Thoracic aorta (tissue), 2 donors: ENCODE results near the gene AREL1. TPM values are rescaled to one million over a fixed set of nuclear protein-coding genes. Genes with fewer than 3 reads are reported as not detected.

Experiments
- ATAC-seq: fragments of 150-250 bp; one replicate; pipeline ENCODE4 v1.8.0; 2017; ENCODE audit warnings: low read depth; ENCODE audit not compliant: insufficient number of reproducible peaks, low FRiP score
- DNase-seq: peaks from one replicate; pipeline ENCODE4 v3.0.0-alpha.2; 2020; ENCODE audit warnings: low spot score
- H3K27ac ChIP-seq, 2 donors: fragments of 200-600 bp; sonication (generic); 1 replicate in 1 of 2; 2 replicates in 1 of 2; pipeline ENCODE4 v1.5.1; 2016; ENCODE audit warnings: mild to moderate bottlenecking in 2 of 2, moderate library complexity in 2 of 2
- H3K27me3 ChIP-seq: fragments of 200-600 bp; sonication (generic); replicated peaks from 2 replicates; pipeline ENCODE4 v1.6.0; 2016; ENCODE audit warnings: mild to moderate bottlenecking; ENCODE audit not compliant: insufficient read depth
- H3K36me3 ChIP-seq: fragments of 200-600 bp; sonication (generic); one replicate; pipeline ENCODE4 v1.5.1; 2016
- H3K4me1 ChIP-seq, 2 donors: fragments of 200-600 bp; sonication (generic); 1 replicate in 1 of 2; 2 replicates in 1 of 2; pipeline versions ENCODE4 v1.5.1 to v1.6.0; 2016; ENCODE audit warnings: low read depth in 2 of 2, mild to moderate bottlenecking in 1 of 2; ENCODE audit not compliant: control insufficient read depth in 1 of 2
- H3K4me3 ChIP-seq: fragments of 200-600 bp; sonication (generic); 2 replicates; pipeline ENCODE4 v1.5.1; 2016; ENCODE audit warnings: mild to moderate bottlenecking
- H3K9me3 ChIP-seq: fragments of 200-600 bp; sonication (generic); 2 replicates; pipeline ENCODE4 v1.5.1; 2016
- CTCF ChIP-seq: fragments of 200-600 bp; sonication (generic); IDR thresholded peaks from one replicate; pipeline ENCODE4 v1.5.1; 2019; ENCODE audit warnings: antibody characterized with exemption
- total RNA-seq, 2 donors: library from RNA; depleted of rRNA; stranded (reverse); fragments of >200 nt; gene quantifications; one replicate each; pipeline versions ENCODE4 v1.1.0 to v1.2.3, GENCODE V29; 2016

The AREL1 gene
- total RNA-seq, 2 donors from 2014 or later: 29.6 to 51.4 TPM

DNA sequence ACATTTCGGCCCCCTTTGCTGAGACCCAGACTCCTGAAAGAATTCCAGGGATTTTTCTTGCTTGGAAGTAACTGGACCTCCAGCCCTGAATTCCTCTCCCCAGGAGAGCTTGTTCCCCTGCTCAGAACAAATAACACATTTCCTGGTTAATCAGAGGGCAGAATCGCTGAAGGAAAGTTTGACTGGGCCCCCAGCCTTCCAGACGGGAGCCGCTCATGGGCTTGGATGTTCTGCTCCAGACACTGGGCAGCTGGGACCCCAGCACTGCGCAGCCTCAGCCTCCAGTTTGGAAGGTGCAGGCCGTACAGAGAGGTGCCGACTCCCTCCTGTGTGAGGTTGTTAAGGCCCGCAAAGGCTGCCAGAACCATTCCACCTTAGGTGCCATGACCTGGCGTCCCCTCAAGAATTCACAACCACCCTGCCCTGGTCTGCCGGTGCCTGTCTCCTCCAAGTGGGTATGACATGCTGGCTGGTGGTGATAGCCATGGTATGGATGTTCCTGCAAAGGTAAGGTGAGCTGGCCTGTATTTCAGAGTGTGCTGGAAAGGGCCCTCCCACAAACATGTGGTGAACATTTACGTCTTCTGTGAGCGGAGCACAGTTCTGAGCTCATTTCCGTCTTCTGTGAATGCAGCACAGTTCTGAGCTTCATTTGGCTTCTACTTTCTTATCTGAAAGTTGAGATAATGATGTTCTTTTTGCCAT is 95.7 kb downstream of the AREL1 start:
- peaks cover 59 to 88% of the 10 kb centered on the region in 2 donors for H3K4me1 ChIP-seq
- no peak for TF ChIP-seq CTCF
- no peaks in the 10 kb centered on the region for H3K36me3 ChIP-seq
- ATAC-seq (no peak), DNase-seq (no peak)
- H3K4me3 ChIP-seq: peak overlapping the region; percentile 39
- no peaks in the 10 kb centered on the region for H3K9me3 ChIP-seq
- H3K27me3 ChIP-seq: no peaks in the 10 kb centered on the region
- peak overlapping the region; percentile 95 to 97 for H3K27ac ChIP-seq

DNA sequence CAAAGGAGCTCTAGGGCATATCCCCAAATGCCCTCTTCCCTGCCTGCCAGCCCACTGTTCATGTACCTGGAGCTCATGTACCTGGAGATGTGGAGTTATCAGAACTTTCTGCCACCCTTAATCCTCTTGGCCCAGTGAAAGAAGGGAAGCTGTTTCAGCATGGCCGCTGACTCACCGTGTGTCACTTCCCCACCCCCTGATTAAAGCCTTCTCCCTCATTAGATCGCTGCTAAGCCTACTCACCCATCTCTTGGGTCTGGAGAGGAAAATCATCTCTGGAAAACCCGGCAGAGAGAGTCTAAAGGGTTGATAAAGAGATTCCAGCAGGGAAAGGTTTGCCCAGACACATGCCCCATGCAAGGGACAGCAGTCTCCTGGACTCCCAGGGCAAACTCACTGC is 96.4 kb downstream of the AREL1 start:
- Histone ChIP-seq H3K27ac (peak overlapping the region; percentile 95 to 97), H3K36me3 (no peaks in the 10 kb centered on the region), H3K9me3 (no peaks in the 10 kb centered on the region), H3K4me1 (peaks cover 59 to 84% of the 10 kb centered on the region in 2 donors), H3K27me3 (no peaks in the 10 kb centered on the region), H3K4me3 (peak overlapping the region; percentile 39)
- no peak for TF ChIP-seq CTCF
- no peak for DNase-seq
- ATAC-seq: no peak

GRCh38 chr14:74615735-74616134 is 97.1 kb downstream of the AREL1 start:
- H3K27me3 ChIP-seq: no peaks in the 10 kb centered on the region
- H3K27ac ChIP-seq: peak overlapping the region; percentile 95 to 97
- H3K4me1 ChIP-seq: peaks cover 59 to 81% of the 10 kb centered on the region in 2 donors
- no peaks in the 10 kb centered on the region for H3K9me3 ChIP-seq
- TF ChIP-seq CTCF: no peak
- H3K4me3 ChIP-seq: peak overlapping the region; percentile 26
- DNase-seq (no peak), ATAC-seq (no peak)
- H3K36me3 ChIP-seq: no peaks in the 10 kb centered on the region

DNA sequence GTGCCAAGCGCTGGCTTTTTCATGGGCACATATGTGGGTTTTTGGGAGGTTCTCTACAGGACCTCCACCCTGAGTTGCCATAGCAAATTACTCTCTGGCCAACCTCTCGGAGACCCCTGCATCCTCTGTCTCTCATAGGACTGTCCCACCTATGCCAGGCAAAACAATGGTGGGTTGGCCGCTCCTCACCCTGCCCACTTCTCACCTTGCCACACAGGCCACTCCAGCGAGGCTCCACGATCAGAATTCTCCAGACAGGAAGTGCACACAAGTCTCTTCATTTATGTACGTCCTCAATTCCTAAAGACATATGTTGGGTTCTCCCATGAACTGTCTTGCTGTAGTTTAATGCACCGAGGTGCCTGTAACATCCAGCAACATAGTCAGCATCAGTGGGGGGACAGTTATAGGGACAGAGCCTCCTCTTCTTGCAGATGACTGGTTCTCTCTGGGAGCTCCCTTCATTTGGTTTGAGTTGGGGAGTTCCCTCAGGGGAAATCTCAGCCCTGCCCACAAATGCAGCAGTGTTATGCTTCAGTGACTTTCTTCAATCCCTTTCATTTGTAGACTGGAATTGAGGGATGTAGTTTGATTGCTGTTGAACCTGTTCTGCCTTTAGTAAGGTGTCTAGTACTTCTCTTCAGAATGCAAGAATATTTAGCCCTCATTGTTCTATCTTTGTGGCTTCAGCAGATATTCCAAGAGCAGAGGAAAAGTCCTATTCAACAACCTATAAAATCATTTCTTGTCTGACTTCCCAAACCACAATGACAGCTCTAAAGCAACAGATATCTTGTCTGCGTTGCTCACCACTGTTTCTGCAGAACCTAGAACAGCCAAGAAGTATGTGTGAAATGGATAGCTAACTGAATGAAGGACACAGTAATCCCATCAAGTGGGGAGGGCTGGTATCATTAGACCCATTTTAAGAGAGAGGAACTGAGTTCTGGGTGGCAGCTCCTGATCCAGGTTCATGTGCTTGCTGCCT is 98.1 kb downstream of the AREL1 start:
- DNase-seq (no peak), ATAC-seq (no peak)
- H3K4me3 ChIP-seq: peak overlapping the region; percentile 26
- H3K27me3 ChIP-seq: no peaks in the 10 kb centered on the region
- H3K9me3 ChIP-seq: no peaks in the 10 kb centered on the region
- H3K4me1 ChIP-seq: peaks cover 54 to 77% of the 10 kb centered on the region in 2 donors
- peak overlapping the region; percentile 95 to 97 for H3K27ac ChIP-seq
- no peaks in the 10 kb centered on the region for H3K36me3 ChIP-seq
- no peak for TF ChIP-seq CTCF
